ENCODE data around the gene DTWD1.

DTWD1 gene

DNA sequence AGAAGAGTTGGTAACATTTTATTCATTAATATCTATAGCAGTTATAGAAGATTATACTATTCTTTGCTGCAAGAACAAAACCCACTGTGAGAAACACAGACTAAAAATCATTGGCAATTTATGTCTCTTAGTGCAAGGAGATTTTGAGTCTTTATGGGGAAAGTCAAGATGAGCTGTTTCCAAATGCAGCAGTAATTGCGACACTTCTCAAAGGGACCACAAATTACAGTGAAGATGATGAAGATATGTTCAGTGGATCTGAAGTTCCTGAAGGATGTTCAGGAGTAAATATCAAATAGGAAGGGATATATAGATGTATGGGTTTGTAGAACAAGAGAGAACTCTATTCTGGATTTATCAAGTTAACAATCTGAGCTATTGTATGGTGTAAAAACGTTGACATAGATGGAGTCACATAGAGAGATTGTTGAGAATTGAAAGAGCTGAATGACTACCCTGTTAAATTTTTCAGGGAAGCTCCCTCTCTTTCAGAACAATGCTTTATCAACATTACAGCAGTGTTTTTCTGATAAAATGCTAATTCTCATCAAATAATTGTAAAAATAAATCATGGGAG is 71.8 kb downstream of the DTWD1 start:
- H3K27ac ChIP-seq (ENCODE audit: extremely low read depth, low read depth, low read length), result no peak overlapping the region
- TF ChIP-seq ZIC2 (tag by site-specific recombination; IDR thresholded peaks at IDR 0.05) (no peak), ZNF600 (tag by site-specific recombination; IDR thresholded peaks at IDR 0.05) (no peak), ZNF211 (tag by site-specific recombination; IDR thresholded peaks at IDR 0.05; ENCODE audit: low read depth) (no peak), ZNF19 (tag by site-specific recombination; IDR thresholded peaks at IDR 0.05; ENCODE audit: low read depth) (no peak), ZEB2 (tag by site-specific recombination; IDR thresholded peaks at IDR 0.05) (no peak), ZFP3 (tag by site-specific recombination; IDR thresholded peaks at IDR 0.05; ENCODE audit: low read depth) (no peak), ZBTB8A (tag by site-specific recombination; IDR thresholded peaks at IDR 0.05) (no peak), TCF7L2 (IDR thresholded peaks at IDR 0.05; ENCODE audit: borderline replicate concordance, low read depth, low read length) (no peak), ZNF785 (tag by site-specific recombination; IDR thresholded peaks at IDR 0.05) (no peak), ZNF426 (tag by site-specific recombination; IDR thresholded peaks at IDR 0.05) (no peak), ZNF146 (tag by site-specific recombination; IDR thresholded peaks at IDR 0.05) (no peak), BCL11A (tag by site-specific recombination; IDR thresholded peaks at IDR 0.05; ENCODE audit: low read depth) (no peak), ZNF660 (tag by site-specific recombination; IDR thresholded peaks at IDR 0.05) (no peak), ZNF501 (tag by site-specific recombination; IDR thresholded peaks at IDR 0.05) (no peak), ZNF76 (tag by site-specific recombination; IDR thresholded peaks at IDR 0.05; ENCODE audit: borderline replicate concordance, low read depth) (no peak), ZNF292 (tag by site-specific recombination; IDR thresholded peaks at IDR 0.05; ENCODE audit: borderline replicate concordance, low read depth) (no peak)
- TF ChIP-seq, protein P1, sequence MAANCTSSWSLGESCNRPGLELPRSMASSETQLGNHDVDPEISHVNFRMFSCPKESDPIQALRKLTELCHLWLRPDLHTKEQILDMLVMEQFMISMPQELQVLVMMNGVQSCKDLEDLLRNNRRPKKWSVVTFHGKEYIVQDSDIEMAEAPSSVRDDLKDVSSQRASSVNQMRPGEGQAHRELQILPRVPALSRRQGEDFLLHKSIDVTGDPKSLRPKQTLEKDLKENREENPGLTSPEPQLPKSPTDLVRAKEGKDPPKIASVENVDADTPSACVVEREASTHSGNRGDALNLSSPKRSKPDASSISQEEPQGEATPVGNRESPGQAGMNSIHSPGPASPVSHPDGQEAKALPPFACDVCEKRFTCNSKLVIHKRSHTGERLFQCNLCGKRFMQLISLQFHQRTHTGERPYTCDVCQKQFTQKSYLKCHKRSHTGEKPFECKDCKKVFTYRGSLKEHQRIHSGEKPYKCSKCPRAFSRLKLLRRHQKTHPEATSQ (tag by site-specific recombination; IDR thresholded peaks at IDR 0.05), result no peak
- no peaks in the 10 kb centered on the region for H3K4me1 ChIP-seq (ENCODE audit: control insufficient read depth, insufficient read depth, low read length)
- ChIA-PET POLR2A (no interaction called here), CTCF (no interaction called here)
- H3K36me3 ChIP-seq (ENCODE audit: control insufficient read depth in 2 of 2, insufficient read depth in 1 of 2, low read length in 2 of 2), result no peaks in the 10 kb centered on the region
- no peaks in the 10 kb centered on the region for H3K9me3 ChIP-seq (ENCODE audit: control insufficient read depth, insufficient read depth, low read depth, low read length)
- no peak overlapping the region for H3K4me3 ChIP-seq (ENCODE audit: low read depth, low read length)

DNA sequence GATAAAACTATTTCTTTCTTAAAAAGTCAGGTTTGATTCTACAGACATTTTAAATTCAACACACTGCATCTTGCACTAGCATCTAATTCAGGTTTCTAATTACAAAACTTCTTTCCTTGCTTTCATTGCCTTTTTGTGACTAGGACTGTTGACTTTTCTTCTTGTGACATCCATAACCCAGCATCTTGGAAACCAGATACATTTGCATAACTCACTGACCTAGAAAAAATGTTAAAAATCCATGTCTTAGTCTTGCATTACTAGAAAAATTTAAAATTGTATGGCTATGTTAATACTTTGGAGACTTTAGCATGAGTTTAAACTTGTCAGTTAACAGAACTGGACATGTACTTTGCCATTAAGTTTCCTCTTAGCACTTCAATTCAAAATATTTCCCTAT is 72.7 kb downstream of the DTWD1 start:
- TF ChIP-seq KLF8 (tag by site-specific recombination; IDR thresholded peaks at IDR 0.05) (no peak), ZNF248 (tag by site-specific recombination; IDR thresholded peaks at IDR 0.05) (no peak), KLF7 (tag by site-specific recombination; IDR thresholded peaks at IDR 0.05; ENCODE audit: borderline replicate concordance) (no peak), ZNF600 (tag by site-specific recombination; IDR thresholded peaks at IDR 0.05) (no peak), BCL11B (tag by site-specific recombination; IDR thresholded peaks at IDR 0.05; ENCODE audit: low read depth) (no peak)
- TF ChIP-seq, protein P2, sequence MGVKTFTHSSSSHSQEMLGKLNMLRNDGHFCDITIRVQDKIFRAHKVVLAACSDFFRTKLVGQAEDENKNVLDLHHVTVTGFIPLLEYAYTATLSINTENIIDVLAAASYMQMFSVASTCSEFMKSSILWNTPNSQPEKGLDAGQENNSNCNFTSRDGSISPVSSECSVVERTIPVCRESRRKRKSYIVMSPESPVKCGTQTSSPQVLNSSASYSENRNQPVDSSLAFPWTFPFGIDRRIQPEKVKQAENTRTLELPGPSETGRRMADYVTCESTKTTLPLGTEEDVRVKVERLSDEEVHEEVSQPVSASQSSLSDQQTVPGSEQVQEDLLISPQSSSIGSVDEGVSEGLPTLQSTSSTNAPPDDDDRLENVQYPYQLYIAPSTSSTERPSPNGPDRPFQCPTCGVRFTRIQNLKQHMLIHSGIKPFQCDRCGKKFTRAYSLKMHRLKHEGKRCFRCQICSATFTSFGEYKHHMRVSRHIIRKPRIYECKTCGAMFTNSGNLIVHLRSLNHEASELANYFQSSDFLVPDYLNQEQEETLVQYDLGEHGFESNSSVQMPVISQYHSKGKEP (tag by site-specific recombination; IDR thresholded peaks at IDR 0.05), result no peak
- TF ChIP-seq, protein P3, sequence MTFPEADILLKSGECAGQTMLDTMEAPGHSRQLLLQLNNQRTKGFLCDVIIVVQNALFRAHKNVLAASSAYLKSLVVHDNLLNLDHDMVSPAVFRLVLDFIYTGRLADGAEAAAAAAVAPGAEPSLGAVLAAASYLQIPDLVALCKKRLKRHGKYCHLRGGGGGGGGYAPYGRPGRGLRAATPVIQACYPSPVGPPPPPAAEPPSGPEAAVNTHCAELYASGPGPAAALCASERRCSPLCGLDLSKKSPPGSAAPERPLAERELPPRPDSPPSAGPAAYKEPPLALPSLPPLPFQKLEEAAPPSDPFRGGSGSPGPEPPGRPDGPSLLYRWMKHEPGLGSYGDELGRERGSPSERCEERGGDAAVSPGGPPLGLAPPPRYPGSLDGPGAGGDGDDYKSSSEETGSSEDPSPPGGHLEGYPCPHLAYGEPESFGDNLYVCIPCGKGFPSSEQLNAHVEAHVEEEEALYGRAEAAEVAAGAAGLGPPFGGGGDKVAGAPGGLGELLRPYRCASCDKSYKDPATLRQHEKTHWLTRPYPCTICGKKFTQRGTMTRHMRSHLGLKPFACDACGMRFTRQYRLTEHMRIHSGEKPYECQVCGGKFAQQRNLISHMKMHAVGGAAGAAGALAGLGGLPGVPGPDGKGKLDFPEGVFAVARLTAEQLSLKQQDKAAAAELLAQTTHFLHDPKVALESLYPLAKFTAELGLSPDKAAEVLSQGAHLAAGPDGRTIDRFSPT (tag by site-specific recombination; IDR thresholded peaks at IDR 0.05), result no peak
- CTCF ChIA-PET, result no interaction called here
- Histone ChIP-seq H3K27ac (ENCODE audit: extremely low read depth, low read depth, low read length) (no peak overlapping the region), H3K36me3 (ENCODE audit: control insufficient read depth in 2 of 2, insufficient read depth in 1 of 2, low read length in 2 of 2) (no peaks in the 10 kb centered on the region), H3K4me3 (ENCODE audit: low read depth, low read length) (no peak overlapping the region), H3K9me3 (ENCODE audit: control insufficient read depth, insufficient read depth, low read depth, low read length) (no peaks in the 10 kb centered on the region), H3K4me1 (ENCODE audit: control insufficient read depth, insufficient read depth, low read length) (no peaks in the 10 kb centered on the region)
- POLR2A ChIA-PET, result no interaction called here

Data from HEK293 (cell line).